ENCODE results near the gene SSPN.

SSPN gene

GRCh38 chr12:26271024-26271423 is 75.7 kb downstream of the SSPN start:
- Histone ChIP-seq H3K27ac (ENCODE audit: low read length) (no peak overlapping the region), H3K9ac (ENCODE audit: low read length) (no peak overlapping the region), H3K4me1 (ENCODE audit: low read length) (peaks cover 13% of the 10 kb centered on the region), H3K79me2 (ENCODE audit: low read length) (no peaks in the 10 kb centered on the region), H3K36me3 (replicated peaks; ENCODE audit: insufficient read depth, low read length) (no peaks in the 10 kb centered on the region), H3F3A (ENCODE audit: insufficient read depth, low read length) (peaks cover 12% of the 10 kb centered on the region), H3K9me3 (replicated peaks; ENCODE audit: insufficient read depth, low read length) (no peaks in the 10 kb centered on the region), H3K27me3 (replicated peaks; ENCODE audit: insufficient read depth, low read length) (no peaks in the 10 kb centered on the region), H3K4me2 (ENCODE audit: low read depth, low read length) (no peak overlapping the region), H3K9me2 (replicated peaks; ENCODE audit: insufficient read depth, low read length) (no peaks in the 10 kb centered on the region), H2AFZ (ENCODE audit: low read length) (no peak overlapping the region), H3K4me3 (ENCODE audit: low read length) (no peak overlapping the region), H4K20me1 (ENCODE audit: insufficient read depth, low read length) (no peaks in the 10 kb centered on the region)
- TF ChIP-seq, protein P1, sequence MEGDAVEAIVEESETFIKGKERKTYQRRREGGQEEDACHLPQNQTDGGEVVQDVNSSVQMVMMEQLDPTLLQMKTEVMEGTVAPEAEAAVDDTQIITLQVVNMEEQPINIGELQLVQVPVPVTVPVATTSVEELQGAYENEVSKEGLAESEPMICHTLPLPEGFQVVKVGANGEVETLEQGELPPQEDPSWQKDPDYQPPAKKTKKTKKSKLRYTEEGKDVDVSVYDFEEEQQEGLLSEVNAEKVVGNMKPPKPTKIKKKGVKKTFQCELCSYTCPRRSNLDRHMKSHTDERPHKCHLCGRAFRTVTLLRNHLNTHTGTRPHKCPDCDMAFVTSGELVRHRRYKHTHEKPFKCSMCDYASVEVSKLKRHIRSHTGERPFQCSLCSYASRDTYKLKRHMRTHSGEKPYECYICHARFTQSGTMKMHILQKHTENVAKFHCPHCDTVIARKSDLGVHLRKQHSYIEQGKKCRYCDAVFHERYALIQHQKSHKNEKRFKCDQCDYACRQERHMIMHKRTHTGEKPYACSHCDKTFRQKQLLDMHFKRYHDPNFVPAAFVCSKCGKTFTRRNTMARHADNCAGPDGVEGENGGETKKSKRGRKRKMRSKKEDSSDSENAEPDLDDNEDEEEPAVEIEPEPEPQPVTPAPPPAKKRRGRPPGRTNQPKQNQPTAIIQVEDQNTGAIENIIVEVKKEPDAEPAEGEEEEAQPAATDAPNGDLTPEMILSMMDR (IDR thresholded peaks at IDR 0.05; ENCODE audit: low read length) = no peak
- TF ChIP-seq EZH2phosphoT487 (IDR thresholded peaks at IDR 0.05; ENCODE audit: low read length) (no peak), EZH2 (optimal IDR thresholded peaks at IDR 0.05; ENCODE audit: low read depth, low read length) (no peak)
- no peak for DNase-seq

GRCh38 chr12:26271889-26272492 is 76.6 kb downstream of the SSPN start:
- Histone ChIP-seq H2AFZ (ENCODE audit: low read length) (no peak overlapping the region), H3K36me3 (replicated peaks; ENCODE audit: insufficient read depth, low read length) (no peaks in the 10 kb centered on the region), H3K27me3 (replicated peaks; ENCODE audit: insufficient read depth, low read length) (no peaks in the 10 kb centered on the region), H3F3A (ENCODE audit: insufficient read depth, low read length) (peaks cover 12% of the 10 kb centered on the region), H3K9me3 (replicated peaks; ENCODE audit: insufficient read depth, low read length) (no peaks in the 10 kb centered on the region), H3K9me2 (replicated peaks; ENCODE audit: insufficient read depth, low read length) (no peaks in the 10 kb centered on the region), H3K9ac (ENCODE audit: low read length) (no peak overlapping the region), H3K79me2 (ENCODE audit: low read length) (no peaks in the 10 kb centered on the region), H3K27ac (ENCODE audit: low read length) (no peak overlapping the region), H4K20me1 (ENCODE audit: insufficient read depth, low read length) (no peaks in the 10 kb centered on the region), H3K4me3 (ENCODE audit: low read length) (no peak overlapping the region), H3K4me1 (ENCODE audit: low read length) (peaks cover 13% of the 10 kb centered on the region), H3K4me2 (ENCODE audit: low read depth, low read length) (no peak overlapping the region)
- TF ChIP-seq EZH2phosphoT487 (IDR thresholded peaks at IDR 0.05; ENCODE audit: low read length) (no peak), EZH2 (optimal IDR thresholded peaks at IDR 0.05; ENCODE audit: low read depth, low read length) (no peak)
- TF ChIP-seq, protein P1 (IDR thresholded peaks at IDR 0.05; ENCODE audit: low read length) = no peak
- DNase-seq = no peak

DNA sequence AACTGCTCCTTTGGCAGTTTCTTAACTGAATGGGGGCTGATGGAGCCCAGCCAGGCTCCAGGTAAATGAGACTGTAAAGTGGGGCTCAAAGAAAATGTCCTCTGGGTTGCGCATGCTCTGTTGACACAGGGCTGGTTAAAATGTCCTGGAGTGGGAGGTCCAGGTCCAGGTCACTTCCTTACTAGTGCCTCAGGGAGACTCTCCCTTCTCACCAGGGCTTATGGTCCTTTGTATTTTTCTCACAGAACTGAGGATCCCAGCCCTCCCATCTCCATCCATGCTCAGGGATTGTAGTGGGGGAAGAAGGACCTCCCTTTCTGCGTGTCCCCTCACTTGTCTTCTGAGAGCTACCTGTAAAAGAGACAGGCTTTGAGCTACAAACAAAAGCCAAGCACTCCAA is 77.5 kb downstream of the SSPN start:
- H2AFZ ChIP-seq (ENCODE audit: low read length) = no peak overlapping the region
- no peaks in the 10 kb centered on the region for H3K79me2 ChIP-seq (ENCODE audit: low read length)
- H3K4me1 ChIP-seq (ENCODE audit: low read length) = peaks cover 13% of the 10 kb centered on the region

More for the DNA sequence above, 77.5 kb downstream of the SSPN start:
- no peaks in the 10 kb centered on the region for H3K9me3 ChIP-seq (replicated peaks; ENCODE audit: insufficient read depth, low read length)
- no peaks in the 10 kb centered on the region for H3K9me2 ChIP-seq (replicated peaks; ENCODE audit: insufficient read depth, low read length)
- H3K36me3 ChIP-seq (replicated peaks; ENCODE audit: insufficient read depth, low read length) = no peaks in the 10 kb centered on the region
- DNase-seq = no peak
- H3K9ac ChIP-seq (ENCODE audit: low read length) = no peak overlapping the region
- H3K4me3 ChIP-seq (ENCODE audit: low read length) = no peak overlapping the region
- no peaks in the 10 kb centered on the region for H4K20me1 ChIP-seq (ENCODE audit: insufficient read depth, low read length)
- H3K27me3 ChIP-seq (replicated peaks; ENCODE audit: insufficient read depth, low read length) = no peaks in the 10 kb centered on the region
- no peak overlapping the region for H3K27ac ChIP-seq (ENCODE audit: low read length)
- H3K4me2 ChIP-seq (ENCODE audit: low read depth, low read length) = no peak overlapping the region
- no peak for TF ChIP-seq EZH2 (optimal IDR thresholded peaks at IDR 0.05; ENCODE audit: low read depth, low read length)
- TF ChIP-seq, protein P1 (IDR thresholded peaks at IDR 0.05; ENCODE audit: low read length) = no peak
- H3F3A ChIP-seq (ENCODE audit: insufficient read depth, low read length) = peaks cover 12% of the 10 kb centered on the region
